Keratinocyte (primary cell): Measurements from ENCODE around the gene ARRB1. TPM values are rescaled to one million over a fixed set of nuclear protein-coding genes. Genes with fewer than 3 reads are reported as not detected.

Experiments
- DNase-seq: peaks from one replicate; pipeline ENCODE4 v3.0.0-alpha.2; 2011; ENCODE audit warnings: low read depth, missing footprints, low spot score
- FAIRE-seq: peaks from 2 replicates; lab custom pipeline; 2011; peaks lifted over from hg19 to GRCh38; lab: Jason Lieb, UNC
- H2AFZ ChIP-seq: 2 replicates; pipeline ENCODE4 v1.6.0; 2012; ENCODE audit warnings: low read length, control low read depth, inconsistent platforms; ENCODE audit not compliant: control insufficient read depth
- H3K27ac ChIP-seq: 2 replicates; pipeline ENCODE4 v1.5.1; 2011; ENCODE audit warnings: low read length; ENCODE audit not compliant: control insufficient read depth, insufficient read depth
- H3K27me3 ChIP-seq: 3 replicates; pipeline ENCODE4 v1.6.0; 2011; ENCODE audit warnings: low read length; ENCODE audit not compliant: control insufficient read depth, insufficient read depth; ENCODE audit errors: extremely low read depth
- H3K36me3 ChIP-seq, 2 experiments: 2 replicates in 1 of 2; 3 replicates in 1 of 2; pipeline ENCODE4 v1.5.1; 2011; ENCODE audit warnings: low read length in 2 of 2, mild to moderate bottlenecking in 1 of 2; ENCODE audit not compliant: control insufficient read depth in 2 of 2, insufficient read depth in 2 of 2; ENCODE audit errors: extremely low read depth in 1 of 2
- H3K4me1 ChIP-seq: 3 replicates; pipeline ENCODE4 v1.5.1; 2011; ENCODE audit warnings: low read length; ENCODE audit not compliant: control insufficient read depth, insufficient read depth; ENCODE audit errors: extremely low read depth
- H3K4me2 ChIP-seq: 3 replicates; pipeline ENCODE4 v1.6.0; 2011; ENCODE audit warnings: low read depth, low read length; ENCODE audit not compliant: control insufficient read depth, insufficient read depth; ENCODE audit errors: extremely low read depth
- H3K4me3 ChIP-seq, 3 experiments: fragments of 200-600 bp in 1 of 3; sonication (generic) in 1 of 3; 2 replicates in 2 of 3; 3 replicates in 1 of 3; pipeline ENCODE4 v1.5.1; 2011 to 2016; ENCODE audit warnings: low read length in 3 of 3, mild to moderate bottlenecking in 3 of 3, control low read depth in 2 of 3, inconsistent platforms in 1 of 3, low read depth in 1 of 3, mixed read lengths in 1 of 3, mixed run types in 1 of 3, moderate library complexity in 1 of 3; ENCODE audit not compliant: control insufficient read depth in 2 of 3, insufficient read depth in 2 of 3; ENCODE audit errors: extremely low read depth in 1 of 3
- H3K79me2 ChIP-seq: 2 replicates; pipeline ENCODE4 v1.6.0; 2012; ENCODE audit warnings: low read length; ENCODE audit not compliant: control insufficient read depth, insufficient read depth
- H3K9ac ChIP-seq: 3 replicates; pipeline ENCODE4 v1.6.0; 2011; ENCODE audit warnings: low read length; ENCODE audit not compliant: control insufficient read depth, insufficient read depth; ENCODE audit errors: extremely low read depth
- H3K9me1 ChIP-seq: 3 replicates; pipeline ENCODE4 v1.6.0; 2011; ENCODE audit warnings: low read length; ENCODE audit not compliant: control insufficient read depth, insufficient read depth; ENCODE audit errors: extremely low read depth
- H3K9me3 ChIP-seq: 2 replicates; pipeline ENCODE4 v1.5.1; 2012; ENCODE audit warnings: low read depth, low read length; ENCODE audit not compliant: control insufficient read depth
- H4K20me1 ChIP-seq: 3 replicates; pipeline ENCODE4 v1.6.0; 2011; ENCODE audit warnings: low read length; ENCODE audit not compliant: control insufficient read depth, insufficient read depth; ENCODE audit errors: extremely low read depth
- EZH2 ChIP-seq: IDR thresholded peaks from one replicate; pipeline ENCODE4 v1.6.1; 2012; ENCODE audit warnings: inconsistent platforms, mild to moderate bottlenecking, low read length, moderate library complexity
- dilution Hi-C: fragments of 300-500 bp; cut with MboI; formaldehyde crosslinking; loops from one replicate; pipeline ENCODE4 v1.7.0; 2020; ENCODE audit warnings: low sequenced_read_pairs; ENCODE audit not compliant: extremely low pct_ligation_motif_present
- polyA plus RNA-seq, 5 experiments: library from polyadenylated mRNA; depleted of rRNA in 3 of 5; stranded (reverse) in 3 of 5; stranded (forward) in 1 of 5; unstranded in 1 of 5; fragments of >200 nt; gene quantifications; 1 replicate in 1 of 5; 2 replicates in 3 of 5; 3 replicates in 1 of 5; pipeline versions ENCODE4 v1.2.1 to v1.2.3, GENCODE V29; 2011 to 2012; ENCODE audit warnings: missing spikeins in 2 of 5, low read depth in 1 of 5, low replicate concordance in 1 of 5
- TF ChIP-seq, protein P1 (sequence below), 3 experiments: IDR thresholded peaks in 1 of 3; conservative IDR thresholded peaks in 1 of 3; optimal IDR thresholded peaks in 1 of 3; 2 replicates in 2 of 3; 3 replicates in 1 of 3; pipeline versions ENCODE3 to v1.5.1; 2011; ENCODE audit warnings: low read length in 3 of 3, mild to moderate bottlenecking in 3 of 3, moderate library complexity in 2 of 3, control low read depth in 1 of 3, inconsistent platforms in 1 of 3; ENCODE audit not compliant: insufficient read depth in 2 of 3; ENCODE audit errors: extremely low read depth in 1 of 3

The ARRB1 gene
- polyA plus RNA-seq, 1 donor (not counting 4 experiments of a cell fraction or from before 2014, with no cell fraction given), result 0.94 TPM

DNA sequence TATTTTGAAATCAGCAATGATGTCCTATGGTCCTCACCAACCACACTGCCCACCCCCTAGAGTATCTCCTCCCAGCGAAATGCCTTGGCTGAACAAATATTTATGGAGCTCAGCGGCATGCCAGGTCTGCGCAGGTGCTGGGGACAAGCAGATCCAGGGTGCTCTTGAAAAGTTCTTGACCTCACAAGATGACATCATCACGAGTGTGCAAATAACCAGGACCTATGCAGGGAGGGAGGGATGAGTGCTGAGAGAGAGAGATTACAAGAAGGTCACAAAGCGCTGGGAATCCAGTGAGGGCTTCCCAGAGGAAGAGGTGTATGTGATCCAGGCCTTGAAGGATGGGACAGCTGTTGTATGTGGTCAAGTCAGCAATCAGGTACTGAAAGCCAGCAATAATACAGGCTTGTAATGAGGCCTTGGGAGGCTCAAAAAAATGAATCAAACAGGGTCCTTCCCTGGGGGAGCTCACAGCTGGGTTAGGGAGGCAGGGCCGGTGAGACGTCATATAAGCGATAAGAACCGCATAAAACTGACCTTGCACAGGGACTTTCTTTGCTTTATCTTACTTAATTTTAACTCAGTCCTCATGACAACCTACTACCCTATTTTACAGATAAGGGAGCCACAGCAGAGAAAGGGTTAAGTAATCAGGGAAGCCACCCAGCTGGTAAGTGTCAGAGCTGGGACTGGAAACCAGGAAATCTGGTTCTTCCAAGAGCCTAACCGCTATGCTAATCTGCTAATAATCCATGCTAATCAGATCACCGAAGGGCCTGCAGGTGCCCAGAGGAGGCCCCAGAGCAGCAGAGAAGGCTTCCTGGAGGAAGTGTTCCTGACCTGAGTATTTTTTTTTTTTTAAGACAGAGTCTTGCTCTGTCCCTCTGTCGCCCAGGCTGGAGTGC lies 8.2 kb downstream of the ARRB1 start:
- Histone ChIP-seq H3K36me3 (no peaks in the 10 kb centered on the region), H4K20me1 (no peaks in the 10 kb centered on the region), H3K27ac (no peak overlapping the region), H3K4me1 (peaks cover 36% of the 10 kb centered on the region), H3K9ac (no peak overlapping the region), H3K27me3 (no peaks in the 10 kb centered on the region), H2AFZ (no peak overlapping the region), H3K9me3 (no peaks in the 10 kb centered on the region), H3K4me2 (no peak overlapping the region), H3K9me1 (no peaks in the 10 kb centered on the region), H3K4me3 (no peak overlapping the region), H3K79me2 (no peaks in the 10 kb centered on the region)
- dilution Hi-C loops, result no loop called here
- no peak for DNase-seq
- no peak for TF ChIP-seq EZH2
- TF ChIP-seq, protein P1, sequence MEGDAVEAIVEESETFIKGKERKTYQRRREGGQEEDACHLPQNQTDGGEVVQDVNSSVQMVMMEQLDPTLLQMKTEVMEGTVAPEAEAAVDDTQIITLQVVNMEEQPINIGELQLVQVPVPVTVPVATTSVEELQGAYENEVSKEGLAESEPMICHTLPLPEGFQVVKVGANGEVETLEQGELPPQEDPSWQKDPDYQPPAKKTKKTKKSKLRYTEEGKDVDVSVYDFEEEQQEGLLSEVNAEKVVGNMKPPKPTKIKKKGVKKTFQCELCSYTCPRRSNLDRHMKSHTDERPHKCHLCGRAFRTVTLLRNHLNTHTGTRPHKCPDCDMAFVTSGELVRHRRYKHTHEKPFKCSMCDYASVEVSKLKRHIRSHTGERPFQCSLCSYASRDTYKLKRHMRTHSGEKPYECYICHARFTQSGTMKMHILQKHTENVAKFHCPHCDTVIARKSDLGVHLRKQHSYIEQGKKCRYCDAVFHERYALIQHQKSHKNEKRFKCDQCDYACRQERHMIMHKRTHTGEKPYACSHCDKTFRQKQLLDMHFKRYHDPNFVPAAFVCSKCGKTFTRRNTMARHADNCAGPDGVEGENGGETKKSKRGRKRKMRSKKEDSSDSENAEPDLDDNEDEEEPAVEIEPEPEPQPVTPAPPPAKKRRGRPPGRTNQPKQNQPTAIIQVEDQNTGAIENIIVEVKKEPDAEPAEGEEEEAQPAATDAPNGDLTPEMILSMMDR (optimal IDR thresholded peaks at IDR 0.05 in 1 of 3, IDR thresholded peaks at IDR 0.05 in 1 of 3, conservative IDR thresholded peaks at IDR 0.05 in 1 of 3; ENCODE audit: extremely low read depth in 1 of 3, insufficient read depth in 2 of 3, low read length in 3 of 3), result no peak
- FAIRE-seq, result no peak

DNA sequence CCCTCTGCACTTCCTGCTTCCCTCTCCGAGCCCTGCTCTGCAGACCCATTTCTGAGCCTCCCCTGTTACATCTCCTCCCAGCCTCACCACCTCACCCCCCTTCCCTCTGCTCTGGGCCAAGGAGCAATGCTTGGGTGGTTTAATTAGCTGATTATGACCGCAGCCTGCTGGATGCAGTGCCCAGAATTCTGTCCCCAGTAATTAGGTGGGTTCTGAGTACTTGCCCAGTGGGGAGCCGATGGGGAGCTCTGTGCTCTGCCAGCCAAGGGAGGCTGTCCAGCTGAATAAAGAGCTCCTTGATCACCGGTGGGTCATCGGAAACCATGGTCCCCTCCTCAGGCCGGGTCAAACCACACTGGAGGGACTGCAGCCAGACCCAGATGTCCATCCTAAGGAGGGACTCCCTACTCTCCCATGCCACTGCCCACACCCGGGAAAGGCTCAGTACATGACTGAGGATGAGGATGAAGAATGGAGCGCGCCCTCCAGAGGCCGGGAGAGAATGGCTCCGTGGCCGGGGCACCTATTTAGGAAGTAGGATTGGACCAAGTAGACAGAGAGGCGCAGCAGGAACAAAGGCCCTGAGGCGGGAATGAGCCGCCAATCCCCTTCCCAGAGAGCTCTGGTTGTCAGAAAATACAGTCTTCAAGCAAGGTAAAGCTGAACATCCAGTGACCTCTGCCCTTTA lies 9.1 kb downstream of the ARRB1 start:
- Histone ChIP-seq H3K4me3 (no peak overlapping the region), H3K4me2 (no peak overlapping the region), H3K9ac (no peak overlapping the region), H4K20me1 (no peaks in the 10 kb centered on the region), H3K9me3 (no peaks in the 10 kb centered on the region), H3K9me1 (no peaks in the 10 kb centered on the region), H3K79me2 (no peaks in the 10 kb centered on the region), H3K36me3 (no peaks in the 10 kb centered on the region), H3K4me1 (peaks cover 43% of the 10 kb centered on the region), H2AFZ (no peak overlapping the region), H3K27ac (no peak overlapping the region), H3K27me3 (no peaks in the 10 kb centered on the region)
- TF ChIP-seq, protein P1 (optimal IDR thresholded peaks at IDR 0.05 in 1 of 3, IDR thresholded peaks at IDR 0.05 in 1 of 3, conservative IDR thresholded peaks at IDR 0.05 in 1 of 3; ENCODE audit: extremely low read depth in 1 of 3, insufficient read depth in 2 of 3, low read length in 3 of 3), result no peak
- no peak for TF ChIP-seq EZH2
- dilution Hi-C loops, result no loop called here
- FAIRE-seq (no peak), DNase-seq (no peak)
